ENCODE measurements around the gene TCFL5.

Gene TCFL5

GRCh38 chr20:62893700-62894099 is 32.1 kb upstream of the TCFL5 start:
- TF ChIP-seq ZFX (IDR thresholded peaks at IDR 0.05; ENCODE audit: borderline replicate concordance) (no peak), CTCF (IDR thresholded peaks at IDR 0.05) (peak; percentile 21; the same call in 1 of the 2 replicates)

GRCh38 chr20:62892348-62893304 is 31.0 kb upstream of the TCFL5 start:
- no peak for TF ChIP-seq CTCF (IDR thresholded peaks at IDR 0.05)
- no peak for TF ChIP-seq ZFX (IDR thresholded peaks at IDR 0.05; ENCODE audit: borderline replicate concordance)
- H3K27ac ChIP-seq = no peak overlapping the region

More at GRCh38 chr20:62893700-62894099, 32.1 kb upstream of the TCFL5 start:
- no peak overlapping the region for H3K27ac ChIP-seq

- TF ChIP-seq ZFX (IDR thresholded peaks at IDR 0.05; ENCODE audit: borderline replicate concordance) (no peak), CTCF (IDR thresholded peaks at IDR 0.05) (no peak)
- H3K27ac ChIP-seq = no peak overlapping the region
Observed at GRCh38 chr20:62891111-62891510, 29.5 kb upstream of the TCFL5 start.

- no peak overlapping the region for H3K27ac ChIP-seq
Observed at GRCh38 chr20:62890444-62890843, 28.8 kb upstream of the TCFL5 start.

GRCh38 chr20:62889871-62890270 is 28.2 kb upstream of the TCFL5 start:
- H3K27ac ChIP-seq = no peak overlapping the region
- no peak for TF ChIP-seq CTCF (IDR thresholded peaks at IDR 0.05)
- TF ChIP-seq ZFX (IDR thresholded peaks at IDR 0.05; ENCODE audit: borderline replicate concordance) = no peak

More at GRCh38 chr20:62890444-62890843, 28.8 kb upstream of the TCFL5 start:
- no peak for TF ChIP-seq ZFX (IDR thresholded peaks at IDR 0.05; ENCODE audit: borderline replicate concordance)
- no peak for TF ChIP-seq CTCF (IDR thresholded peaks at IDR 0.05)

- TF ChIP-seq CTCF (IDR thresholded peaks at IDR 0.05) (no peak), ZFX (IDR thresholded peaks at IDR 0.05; ENCODE audit: borderline replicate concordance) (no peak)
- no peak overlapping the region for H3K27ac ChIP-seq
Observed at GRCh38 chr20:62889411-62889810, 27.8 kb upstream of the TCFL5 start.

- H3K27ac ChIP-seq = no peak overlapping the region
- TF ChIP-seq ZFX (IDR thresholded peaks at IDR 0.05; ENCODE audit: borderline replicate concordance) (no peak), CTCF (IDR thresholded peaks at IDR 0.05) (no peak)
Observed at GRCh38 chr20:62888910-62889309, 27.3 kb upstream of the TCFL5 start.
